Caco-2 (cell line): ENCODE results near the gene PTPRG. TPM values are rescaled to one million over a fixed set of nuclear protein-coding genes. Genes with fewer than 3 reads are reported as not detected.

Source experiments
- BruUV-seq: library from RNA; stranded (reverse); fragments of 400-500 nt; replicated peaks from 2 replicates; lab custom pipeline; 2021; lab: Mats Ljungman, UMichigan
- CTCF ChIA-PET: fragments of 300-600 bp; sonication (Branson Sonifier 250); formaldehyde crosslinking; loops from one replicate; lab custom pipeline; 2022; ENCODE audit warnings: antibody characterized with exemption; lab: Charles Lee
- POLR2A ChIA-PET: fragments of 300-600 bp; sonication (Branson Sonifier 250); formaldehyde crosslinking; loops from one replicate; lab custom pipeline; 2022; ENCODE audit warnings: antibody characterized with exemption; lab: Charles Lee
- DNase-seq, 2 experiments: peaks; one replicate each; pipeline versions ENCODE4 v3.0.0 to v3.0.0-alpha.2; 2020 to 2022
- H3K27me3 ChIP-seq: replicated peaks from 2 replicates; pipeline ENCODE4 v1.6.0; 2011; ENCODE audit warnings: low read length; ENCODE audit not compliant: control insufficient read depth, insufficient read depth
- H3K36me3 ChIP-seq: 2 replicates; pipeline ENCODE4 v1.5.1; 2011; ENCODE audit warnings: low read length; ENCODE audit not compliant: control insufficient read depth, insufficient read depth
- H3K4me1 ChIP-seq: fragments of 250-450 bp; sonication (Bioruptor Pico); 2 replicates; pipeline ENCODE4 v1.5.1; 2020; ENCODE audit warnings: mild to moderate bottlenecking
- H3K4me3 ChIP-seq: 2 replicates; pipeline ENCODE4 v1.5.1; 2011; ENCODE audit warnings: low read depth, mild to moderate bottlenecking, control low read depth, low read length
- H3K9me3 ChIP-seq: fragments of 250-450 bp; sonication (Bioruptor Pico); 2 replicates; pipeline ENCODE4 v1.5.1; 2020; ENCODE audit warnings: mild to moderate bottlenecking, moderate library complexity
- H3K27ac Mint-ChIP-seq: one replicate; pipeline ENCODE4 v1.8.0; 2022; ENCODE audit warnings: mixed read lengths; ENCODE audit not compliant: unreplicated experiment
- H3K27me3 Mint-ChIP-seq: one replicate; pipeline ENCODE4 v1.8.0; 2022; ENCODE audit warnings: mixed read lengths; ENCODE audit not compliant: insufficient read depth, unreplicated experiment
- H3K36me3 Mint-ChIP-seq: one replicate; pipeline ENCODE4 v1.8.0; 2022; ENCODE audit warnings: mild to moderate bottlenecking, mixed read lengths; ENCODE audit not compliant: insufficient read depth, unreplicated experiment
- H3K4me1 Mint-ChIP-seq: one replicate; pipeline ENCODE4 v1.8.0; 2022; ENCODE audit warnings: low read depth, mixed read lengths; ENCODE audit not compliant: unreplicated experiment
- H3K4me3 Mint-ChIP-seq: one replicate; pipeline ENCODE4 v1.8.0; 2022; ENCODE audit warnings: mild to moderate bottlenecking, moderate library complexity, mixed read lengths; ENCODE audit not compliant: unreplicated experiment
- H3K9me3 Mint-ChIP-seq: one replicate; pipeline ENCODE4 v1.8.0; 2022; ENCODE audit warnings: mixed read lengths; ENCODE audit not compliant: unreplicated experiment
- intact Hi-C: fragments of 100-400 bp; cut with micrococcal nuclease; formaldehyde crosslinking; loops from one replicate; pipeline ENCODE4 v1.10.0; 2022; ENCODE audit not compliant: unreplicated experiment
- total RNA-seq: library from RNA; stranded (reverse); gene quantifications from 2 replicates; pipeline ENCODE4 v1.2.3, GENCODE V29; 2022
- TF ChIP-seq, protein P1 (sequence below), 2 experiments: fragments of 200-600 bp in 1 of 2; IDR thresholded peaks; 1 replicate in 1 of 2; 2 replicates in 1 of 2; pipeline versions ENCODE4 v1.5.1 to v1.8.0; 2011 to 2022; ENCODE audit warnings: antibody characterized with exemption in 1 of 2, control low read depth in 1 of 2, inconsistent platforms in 1 of 2, low read depth in 1 of 2, low read length in 1 of 2, mild to moderate bottlenecking in 1 of 2, moderate library complexity in 1 of 2; ENCODE audit not compliant: insufficient read depth in 1 of 2, severe bottlenecking in 1 of 2, unreplicated experiment in 1 of 2

The PTPRG gene
- total RNA-seq, 1 experiment from 2014 or later, result 46.4 TPM

DNA sequence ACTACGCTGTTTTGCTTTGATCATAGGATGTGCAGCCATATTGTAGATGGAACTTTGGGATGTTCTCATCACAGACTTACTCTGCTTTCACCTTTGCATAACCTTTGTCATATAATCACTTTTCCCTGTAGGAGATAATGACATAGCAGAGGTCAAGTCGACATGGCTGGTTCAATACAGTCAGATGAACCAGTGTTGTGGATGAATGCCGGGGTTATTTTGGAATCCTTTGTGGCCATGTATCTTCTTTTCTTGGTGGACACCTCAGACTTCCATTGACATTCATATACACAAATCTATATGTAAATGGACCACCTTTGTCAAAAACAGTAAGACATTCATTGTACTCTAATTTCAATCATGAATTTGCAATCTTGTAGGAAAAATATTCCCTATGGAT, 180.2 kb downstream of the PTPRG start:
- Mint-ChIP-seq H3K27me3 (no peaks in the 10 kb centered on the region), H3K9me3 (peaks cover 9% of the 10 kb centered on the region), H3K4me3 (no peak overlapping the region), H3K36me3 (no peaks in the 10 kb centered on the region), H3K27ac (no peak overlapping the region), H3K4me1 (no peaks in the 10 kb centered on the region)
- no peak for DNase-seq
- Histone ChIP-seq H3K27me3 (no peaks in the 10 kb centered on the region), H3K4me1 (no peaks in the 10 kb centered on the region), H3K4me3 (no peak overlapping the region), H3K36me3 (no peaks in the 10 kb centered on the region), H3K9me3 (no peaks in the 10 kb centered on the region)
- ChIA-PET CTCF (no interaction called here), POLR2A (no interaction called here)
- BruUV-seq, result no TSS peak
- intact Hi-C loops, result no loop called here
- TF ChIP-seq, protein P1, sequence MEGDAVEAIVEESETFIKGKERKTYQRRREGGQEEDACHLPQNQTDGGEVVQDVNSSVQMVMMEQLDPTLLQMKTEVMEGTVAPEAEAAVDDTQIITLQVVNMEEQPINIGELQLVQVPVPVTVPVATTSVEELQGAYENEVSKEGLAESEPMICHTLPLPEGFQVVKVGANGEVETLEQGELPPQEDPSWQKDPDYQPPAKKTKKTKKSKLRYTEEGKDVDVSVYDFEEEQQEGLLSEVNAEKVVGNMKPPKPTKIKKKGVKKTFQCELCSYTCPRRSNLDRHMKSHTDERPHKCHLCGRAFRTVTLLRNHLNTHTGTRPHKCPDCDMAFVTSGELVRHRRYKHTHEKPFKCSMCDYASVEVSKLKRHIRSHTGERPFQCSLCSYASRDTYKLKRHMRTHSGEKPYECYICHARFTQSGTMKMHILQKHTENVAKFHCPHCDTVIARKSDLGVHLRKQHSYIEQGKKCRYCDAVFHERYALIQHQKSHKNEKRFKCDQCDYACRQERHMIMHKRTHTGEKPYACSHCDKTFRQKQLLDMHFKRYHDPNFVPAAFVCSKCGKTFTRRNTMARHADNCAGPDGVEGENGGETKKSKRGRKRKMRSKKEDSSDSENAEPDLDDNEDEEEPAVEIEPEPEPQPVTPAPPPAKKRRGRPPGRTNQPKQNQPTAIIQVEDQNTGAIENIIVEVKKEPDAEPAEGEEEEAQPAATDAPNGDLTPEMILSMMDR (IDR thresholded peaks at IDR 0.05; ENCODE audit: insufficient read depth in 1 of 2, low read depth in 1 of 2, low read length in 1 of 2, severe bottlenecking in 1 of 2, unreplicated experiment in 1 of 2), result no peak

- H3K27me3 ChIP-seq, result no peaks in the 10 kb centered on the region
- no peaks in the 10 kb centered on the region for H3K4me1 ChIP-seq
- Mint-ChIP-seq H3K9me3 (peaks cover 5% of the 10 kb centered on the region), H3K36me3 (no peaks in the 10 kb centered on the region), H3K27ac (no peak overlapping the region), H3K27me3 (no peaks in the 10 kb centered on the region), H3K4me3 (no peak overlapping the region), H3K4me1 (no peaks in the 10 kb centered on the region)
- ChIA-PET CTCF (no interaction called here), POLR2A (no interaction called here)
- no peak for DNase-seq
- no TSS peak for BruUV-seq
- no peak overlapping the region for H3K4me3 ChIP-seq
- H3K9me3 ChIP-seq, result no peaks in the 10 kb centered on the region
- intact Hi-C loops, result no loop called here
- TF ChIP-seq, protein P1 (IDR thresholded peaks at IDR 0.05; ENCODE audit: insufficient read depth in 1 of 2, low read depth in 1 of 2, low read length in 1 of 2, severe bottlenecking in 1 of 2, unreplicated experiment in 1 of 2), result no peak
- no peaks in the 10 kb centered on the region for H3K36me3 ChIP-seq
Observed at GRCh38 chr3:61742006-61742405, 180.6 kb downstream of the PTPRG start.

GRCh38 chr3:61743067-61743466, 181.7 kb downstream of the PTPRG start:
- no peaks in the 10 kb centered on the region for H3K36me3 ChIP-seq
- Mint-ChIP-seq H3K4me1 (no peaks in the 10 kb centered on the region), H3K36me3 (no peaks in the 10 kb centered on the region), H3K4me3 (no peak overlapping the region), H3K9me3 (no peaks in the 10 kb centered on the region), H3K27me3 (no peaks in the 10 kb centered on the region), H3K27ac (no peak overlapping the region)
- H3K9me3 ChIP-seq, result no peaks in the 10 kb centered on the region
- intact Hi-C loops, result no loop called here
- TF ChIP-seq, protein P1 (IDR thresholded peaks at IDR 0.05; ENCODE audit: insufficient read depth in 1 of 2, low read depth in 1 of 2, low read length in 1 of 2, severe bottlenecking in 1 of 2, unreplicated experiment in 1 of 2), result no peak
- ChIA-PET CTCF (no interaction called here), POLR2A (no interaction called here)
- no TSS peak for BruUV-seq
- no peaks in the 10 kb centered on the region for H3K4me1 ChIP-seq
- H3K4me3 ChIP-seq, result no peak overlapping the region
- no peaks in the 10 kb centered on the region for H3K27me3 ChIP-seq
- no peak for DNase-seq
